Cardiac muscle cell (in vitro differentiated cells and primary cell): ENCODE data around the gene NEU4. TPM values are rescaled to one million over a fixed set of nuclear protein-coding genes. Genes with fewer than 3 reads are reported as not detected.
A peak's percentile ranks its signal among the peaks of the same experiment; 100 is the strongest.

ENCODE experiments used
- DNase-seq, 2 donors: peaks; one replicate each; pipeline versions ENCODE4 v3.0.0 to v3.0.0-alpha.2; 2010 to 2017; ENCODE audit warnings: low read depth in 1 of 2, low spot score in 1 of 2
- H3K27ac ChIP-seq: fragments of 200-600 bp; sonication (generic); 2 replicates; pipeline ENCODE4 v1.5.1; 2016
- H3K27me3 ChIP-seq: fragments of 200-600 bp; sonication (generic); 2 replicates; pipeline ENCODE4 v1.6.0; 2016; ENCODE audit warnings: control low read depth
- H3K36me3 ChIP-seq: fragments of 200-600 bp; sonication (generic); 2 replicates; pipeline ENCODE4 v1.5.1; 2016; ENCODE audit warnings: control low read depth
- H3K4me1 ChIP-seq: fragments of 200-600 bp; sonication (generic); 2 replicates; pipeline ENCODE4 v1.8.1; 2017; ENCODE audit warnings: low read depth, mild to moderate bottlenecking, mixed run types
- H3K4me3 ChIP-seq: fragments of 200-600 bp; sonication (generic); 2 replicates; pipeline ENCODE4 v1.5.1; 2016; ENCODE audit warnings: mild to moderate bottlenecking
- H3K9me3 ChIP-seq: fragments of 200-600 bp; sonication (generic); 2 replicates; pipeline ENCODE4 v1.5.1; 2017; ENCODE audit warnings: low read depth, mild to moderate bottlenecking, control low read depth
- polyA plus RNA-seq: library from polyadenylated mRNA; unstranded; fragments of >200 nt; fragmentation: Nextera tagmentation; extraction: Ambion mirVana; gene quantifications from 2 replicates; pipeline ENCODE4 v1.2.1, GENCODE V29; 2016
- total RNA-seq: library from RNA; depleted of rRNA; stranded (reverse); fragments of >200 nt; gene quantifications from 2 replicates; pipeline ENCODE4 v1.2.3, GENCODE V29; 2016
- TF ChIP-seq, protein P1 (sequence below): IDR thresholded peaks from 2 replicates; pipeline ENCODE4 v1.5.1; 2012; ENCODE audit warnings: low read depth, mild to moderate bottlenecking, low read length

NEU4 gene
- total and polyA plus RNA-seq, 2 experiments from 2014 or later, result 0.13 to 1.8 TPM

DNA sequence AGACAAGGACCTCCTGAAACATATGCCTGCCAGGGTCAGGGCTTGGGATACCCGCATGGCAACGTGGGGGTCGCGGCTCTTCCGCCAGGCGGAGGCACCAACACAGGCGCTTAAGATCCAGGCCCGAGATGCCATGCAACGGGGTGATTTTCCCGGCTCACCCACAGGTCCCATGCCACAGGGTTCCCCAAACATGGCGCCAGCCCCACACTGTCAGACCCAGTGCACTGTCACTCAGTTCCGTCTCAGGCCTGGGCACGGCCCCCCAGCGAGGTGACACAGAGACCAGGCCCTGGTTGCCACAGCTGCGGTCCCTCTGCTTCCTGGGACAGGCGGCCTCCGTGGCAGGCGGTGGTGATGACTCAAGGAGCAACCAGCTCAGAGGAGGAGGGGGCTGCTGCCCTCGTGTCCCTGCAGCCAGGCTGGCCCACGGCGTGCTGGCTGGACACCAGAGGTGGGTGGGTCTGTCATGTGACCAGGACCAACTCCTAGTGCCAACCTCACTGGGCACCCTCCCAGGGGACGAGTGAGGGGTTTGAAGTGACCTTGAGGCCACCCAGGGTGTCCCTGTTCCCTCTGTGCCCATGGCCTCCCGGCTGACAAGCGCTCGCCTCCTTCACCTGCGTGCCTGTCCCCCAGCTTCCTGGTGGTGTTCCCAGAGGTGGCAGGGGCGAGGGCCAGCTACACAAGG is 44.8 kb downstream of the NEU4 start:
- H3K36me3 ChIP-seq, result no peaks in the 10 kb centered on the region
- TF ChIP-seq, protein P1, sequence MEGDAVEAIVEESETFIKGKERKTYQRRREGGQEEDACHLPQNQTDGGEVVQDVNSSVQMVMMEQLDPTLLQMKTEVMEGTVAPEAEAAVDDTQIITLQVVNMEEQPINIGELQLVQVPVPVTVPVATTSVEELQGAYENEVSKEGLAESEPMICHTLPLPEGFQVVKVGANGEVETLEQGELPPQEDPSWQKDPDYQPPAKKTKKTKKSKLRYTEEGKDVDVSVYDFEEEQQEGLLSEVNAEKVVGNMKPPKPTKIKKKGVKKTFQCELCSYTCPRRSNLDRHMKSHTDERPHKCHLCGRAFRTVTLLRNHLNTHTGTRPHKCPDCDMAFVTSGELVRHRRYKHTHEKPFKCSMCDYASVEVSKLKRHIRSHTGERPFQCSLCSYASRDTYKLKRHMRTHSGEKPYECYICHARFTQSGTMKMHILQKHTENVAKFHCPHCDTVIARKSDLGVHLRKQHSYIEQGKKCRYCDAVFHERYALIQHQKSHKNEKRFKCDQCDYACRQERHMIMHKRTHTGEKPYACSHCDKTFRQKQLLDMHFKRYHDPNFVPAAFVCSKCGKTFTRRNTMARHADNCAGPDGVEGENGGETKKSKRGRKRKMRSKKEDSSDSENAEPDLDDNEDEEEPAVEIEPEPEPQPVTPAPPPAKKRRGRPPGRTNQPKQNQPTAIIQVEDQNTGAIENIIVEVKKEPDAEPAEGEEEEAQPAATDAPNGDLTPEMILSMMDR, result no peak
- H3K27me3 ChIP-seq, result no peaks in the 10 kb centered on the region

DNA sequence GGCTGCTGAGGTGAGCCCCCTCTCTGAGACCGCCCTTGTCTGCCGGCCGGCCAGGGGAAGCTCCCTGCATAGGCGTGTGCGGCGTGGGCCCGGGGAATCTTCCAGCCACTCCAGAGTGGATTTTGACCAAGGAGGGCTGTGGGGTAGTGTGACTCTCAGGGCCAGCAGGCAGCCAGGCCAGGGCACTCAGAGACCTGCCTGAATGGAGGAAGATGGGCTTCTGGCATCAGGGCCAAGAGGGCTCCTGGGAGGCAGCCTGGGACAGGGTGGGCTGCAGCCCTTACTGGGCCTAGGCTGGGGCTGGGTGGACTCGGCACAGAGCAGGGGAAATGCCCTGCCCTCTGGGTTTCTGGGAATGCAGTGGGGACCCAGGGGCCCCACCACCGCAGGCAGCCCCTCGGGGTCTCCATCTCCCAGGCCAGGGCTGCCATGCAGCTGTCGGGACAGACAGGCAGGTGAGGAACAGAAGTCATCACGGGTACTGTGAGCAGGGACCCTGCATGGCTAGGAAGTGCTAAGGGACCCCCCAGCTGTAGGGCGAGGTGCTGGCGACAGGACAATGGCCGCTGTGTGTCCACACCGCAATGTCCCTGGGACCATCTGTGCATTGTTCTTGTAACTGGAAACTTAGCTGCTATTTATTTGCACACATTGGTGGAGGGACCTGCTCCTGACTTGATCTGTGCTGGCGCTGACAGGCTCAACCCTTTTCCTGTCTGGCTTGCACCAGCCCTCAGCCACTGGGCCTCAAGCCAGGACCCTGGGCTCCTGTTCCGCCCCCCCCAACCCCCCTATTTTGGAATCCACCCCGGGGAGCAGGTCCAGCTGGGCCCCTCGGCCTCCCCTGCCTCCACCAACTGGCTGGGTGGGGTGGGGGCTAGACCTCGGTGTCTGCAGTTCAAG is 45.6 kb downstream of the NEU4 start:
- Histone ChIP-seq H3K4me1 (no peaks in the 10 kb centered on the region), H3K27me3 (no peaks in the 10 kb centered on the region), H3K27ac (no peak overlapping the region), H3K9me3 (no peaks in the 10 kb centered on the region), H3K4me3 (no peak overlapping the region), H3K36me3 (no peaks in the 10 kb centered on the region)
- TF ChIP-seq, protein P1, result no peak
- DNase-seq, result peak in 1 of 2 donors; percentile 48

More for the DNA sequence above, 44.8 kb downstream of the NEU4 start:
- Histone ChIP-seq H3K9me3 (no peaks in the 10 kb centered on the region), H3K4me3 (no peak overlapping the region), H3K27ac (no peak overlapping the region), H3K4me1 (no peaks in the 10 kb centered on the region)
- DNase-seq, result no peak

DNA sequence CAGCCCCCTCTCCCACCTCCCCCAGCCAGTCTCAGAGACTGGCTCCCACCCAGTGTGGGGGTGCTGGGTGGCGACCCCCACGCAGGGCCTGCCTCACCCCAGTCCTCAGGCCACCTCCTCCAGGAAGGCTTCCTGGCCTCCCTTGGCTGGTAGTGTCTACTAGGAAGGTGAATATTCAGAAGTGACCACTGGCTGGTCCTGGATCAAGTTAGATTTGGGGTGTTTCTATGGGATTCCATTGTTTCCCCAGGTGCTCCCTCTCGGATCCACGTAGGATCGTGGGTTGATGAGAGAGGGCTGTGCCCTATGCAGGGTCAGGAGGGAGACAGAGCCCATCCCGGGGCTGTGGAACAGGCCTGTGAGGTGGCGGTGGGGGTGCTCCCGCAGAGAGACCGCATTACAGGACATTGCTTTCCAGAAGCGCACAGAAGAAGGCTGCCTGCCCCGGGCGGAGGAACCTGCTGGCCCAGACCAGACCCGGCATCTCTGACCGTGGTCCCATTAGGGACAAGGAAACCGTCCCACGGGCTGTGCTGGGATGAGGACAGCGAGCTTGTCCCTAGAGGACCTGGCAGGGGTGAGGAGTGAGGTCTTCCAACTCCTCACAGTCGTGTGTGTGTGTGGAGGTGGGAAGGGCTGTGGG is 46.4 kb downstream of the NEU4 start:
- no peak overlapping the region for H3K4me3 ChIP-seq
- H3K36me3 ChIP-seq, result no peaks in the 10 kb centered on the region
- TF ChIP-seq, protein P1, result no peak
- H3K4me1 ChIP-seq, result no peaks in the 10 kb centered on the region
- no peak for DNase-seq
- no peaks in the 10 kb centered on the region for H3K9me3 ChIP-seq
- H3K27ac ChIP-seq, result no peak overlapping the region
- no peaks in the 10 kb centered on the region for H3K27me3 ChIP-seq

DNA sequence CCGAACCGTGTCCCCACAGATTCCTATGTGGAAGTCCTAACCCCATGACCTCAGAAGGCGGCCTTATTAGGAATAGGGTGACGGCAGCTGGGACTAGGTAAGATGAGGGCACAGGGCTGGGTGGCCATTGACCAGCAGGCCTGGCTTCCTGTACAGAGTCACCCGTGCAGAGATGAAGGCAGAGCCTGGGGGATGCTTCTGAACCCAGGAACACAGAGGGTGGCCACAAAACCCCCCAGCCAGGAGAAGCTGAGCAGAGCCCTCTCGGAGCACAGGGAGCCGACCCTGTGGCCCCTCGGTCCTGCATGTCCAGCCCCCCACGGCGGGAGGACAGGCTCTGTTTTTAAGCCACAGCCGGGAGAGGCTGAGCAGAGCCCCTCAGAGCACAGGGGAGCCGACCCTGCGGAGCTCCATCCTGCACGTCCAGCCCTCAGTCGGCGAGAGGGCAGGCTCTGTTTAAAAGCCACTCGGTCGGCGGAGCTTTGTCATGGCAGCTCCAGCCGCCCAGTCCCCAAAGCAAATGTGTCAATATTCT is 47.0 kb downstream of the NEU4 start:
- no peak for DNase-seq
- H3K27ac ChIP-seq, result no peak overlapping the region
- no peak overlapping the region for H3K4me3 ChIP-seq
- no peaks in the 10 kb centered on the region for H3K4me1 ChIP-seq
- H3K27me3 ChIP-seq, result no peaks in the 10 kb centered on the region
- no peaks in the 10 kb centered on the region for H3K36me3 ChIP-seq
- no peaks in the 10 kb centered on the region for H3K9me3 ChIP-seq
- TF ChIP-seq, protein P1, result no peak

DNA sequence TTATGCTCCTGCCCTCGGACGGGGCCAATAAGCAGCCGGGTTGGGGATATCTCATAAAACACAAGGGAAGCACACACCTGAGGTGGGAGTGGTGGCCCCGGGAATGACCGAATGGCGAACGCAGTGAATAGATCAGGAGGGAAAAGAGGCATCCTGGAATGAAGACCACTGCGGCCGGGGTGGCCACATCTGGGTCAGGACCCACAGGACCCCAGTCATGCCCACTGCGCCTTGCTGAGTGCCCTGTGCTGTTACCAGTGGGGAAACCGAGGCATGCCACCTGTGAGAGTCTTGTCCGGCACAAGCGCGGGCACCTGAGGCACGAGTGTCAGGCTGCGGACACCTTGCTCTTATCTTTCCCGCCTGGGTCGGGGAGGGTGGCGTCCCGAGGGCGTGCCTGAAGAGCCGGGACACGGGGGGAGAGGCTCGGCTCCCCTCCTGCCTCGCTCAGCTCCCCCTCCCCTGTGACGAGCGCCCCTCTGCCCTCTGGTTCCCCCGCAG is 48.1 kb downstream of the NEU4 start:
- no peaks in the 10 kb centered on the region for H3K36me3 ChIP-seq
- no peak for DNase-seq
- no peaks in the 10 kb centered on the region for H3K4me1 ChIP-seq
- no peaks in the 10 kb centered on the region for H3K27me3 ChIP-seq
- H3K27ac ChIP-seq, result no peak overlapping the region
- no peaks in the 10 kb centered on the region for H3K9me3 ChIP-seq
- no peak overlapping the region for H3K4me3 ChIP-seq
- TF ChIP-seq, protein P1, result no peak
